Measurements from ENCODE around the gene SETD7. TPM values are rescaled to one million over a fixed set of nuclear protein-coding genes. Genes with fewer than 3 reads are reported as not detected.

Gene SETD7
- total and polyA plus RNA-seq, 2 donors (not counting 3 experiments of a cell fraction or from before 2014, with no cell fraction given): 18.8 to 39.9 TPM

GRCh38 chr4:139555705-139556070 is 331 bp downstream of the SETD7 start:
- H3K4me1 ChIP-seq (ENCODE audit: control insufficient read depth, extremely low read depth, insufficient read depth, low read length): peaks cover 24% of the 10 kb centered on the region
- peak overlapping the region; percentile 81 for H2AFZ ChIP-seq (ENCODE audit: low read depth, low read length)
- DNase-seq (ENCODE audit: low read depth, low spot score): no peak
- peaks cover 2% of the 10 kb centered on the region for H4K20me1 ChIP-seq (replicated peaks; ENCODE audit: control insufficient read depth, extremely low read depth, insufficient read depth, low read length)
- ChIA-PET CTCF (interaction anchor here (1.0 to 1.6 kb wide), 2 partner anchors 58 to 96 kb away, joined by 4 to 5 read pairs; no protein-coding TSS in a partner anchor), POLR2A (no interaction called here)
- H3K9ac ChIP-seq (replicated peaks; ENCODE audit: extremely low read depth, insufficient read depth, low read length): peak overlapping the region; percentile 96
- no peak for FAIRE-seq
- H3K4me3 ChIP-seq (replicated peaks in 1 of 3; ENCODE audit: insufficient read depth in 1 of 3, low read depth in 1 of 3, low read length in 3 of 3): peak overlapping the region; percentile 65 to 91 (median 89)
- H3K9me3 ChIP-seq (replicated peaks; ENCODE audit: control insufficient read depth, insufficient read depth, low read length): no peaks in the 10 kb centered on the region
- H3K9me1 ChIP-seq (replicated peaks; ENCODE audit: control insufficient read depth, extremely low read depth, insufficient read depth, low read length): no peaks in the 10 kb centered on the region
- peaks cover 15 to 23% of the 10 kb centered on the region in 2 experiments for H3K27me3 ChIP-seq (ENCODE audit: control insufficient read depth in 2 of 2, insufficient read depth in 2 of 2, low read length in 2 of 2)
- H3K27ac ChIP-seq (ENCODE audit: insufficient read depth, low read depth, low read length): peak overlapping the region; percentile 77
- peaks cover 39% of the 10 kb centered on the region for H3K79me2 ChIP-seq (ENCODE audit: control insufficient read depth, insufficient read depth, low read length)
- intact Hi-C loops (cut with micrococcal nuclease) (loop anchor here (1.0 to 2.0 kb wide), 5 partner anchors 95 to 379 kb away; partner anchors contain the start of genes ELF2 and NAA15), dilution Hi-C loops (cut with MboI; ENCODE audit: extremely low pct_ligation_motif_present, low sequenced_read_pairs) (no loop called here)
- H3K4me2 ChIP-seq (ENCODE audit: insufficient read depth, low read length): peak overlapping the region; percentile 81
- no TSS peak for BruUV-seq (replicated peaks)
- TF ChIP-seq POLR2A (IDR thresholded peaks at IDR 0.05; ENCODE audit: low read depth, low read length): peak; percentile 13
- no peak for TF ChIP-seq FOS (IDR thresholded peaks at IDR 0.05; ENCODE audit: borderline replicate concordance, insufficient read depth, low read length)
- no peaks in the 10 kb centered on the region for H3K36me3 ChIP-seq (ENCODE audit: control insufficient read depth in 2 of 2, extremely low read depth in 1 of 2, insufficient read depth in 2 of 2, low read length in 2 of 2)

GRCh38 chr4:139554893-139555704 is 920 bp downstream of the SETD7 start:
- Histone ChIP-seq H3K9me1 (replicated peaks; ENCODE audit: control insufficient read depth, extremely low read depth, insufficient read depth, low read length) (no peaks in the 10 kb centered on the region), H3K9me3 (replicated peaks; ENCODE audit: control insufficient read depth, insufficient read depth, low read length) (no peaks in the 10 kb centered on the region), H3K4me1 (ENCODE audit: control insufficient read depth, extremely low read depth, insufficient read depth, low read length) (peaks cover 20% of the 10 kb centered on the region), H3K79me2 (ENCODE audit: control insufficient read depth, insufficient read depth, low read length) (peaks cover 45% of the 10 kb centered on the region), H3K4me3 (replicated peaks in 1 of 3; ENCODE audit: insufficient read depth in 1 of 3, low read depth in 1 of 3, low read length in 3 of 3) (peak overlapping the region; percentile 65 to 91 (median 89)), H4K20me1 (replicated peaks; ENCODE audit: control insufficient read depth, extremely low read depth, insufficient read depth, low read length) (peaks cover 2% of the 10 kb centered on the region), H3K27ac (ENCODE audit: insufficient read depth, low read depth, low read length) (peak overlapping the region; percentile 77), H3K36me3 (ENCODE audit: control insufficient read depth in 2 of 2, extremely low read depth in 1 of 2, insufficient read depth in 2 of 2, low read length in 2 of 2) (no peaks in the 10 kb centered on the region), H3K9ac (replicated peaks; ENCODE audit: extremely low read depth, insufficient read depth, low read length) (peak overlapping the region; percentile 96), H3K27me3 (ENCODE audit: control insufficient read depth in 2 of 2, insufficient read depth in 2 of 2, low read length in 2 of 2) (peaks cover 15 to 23% of the 10 kb centered on the region in 2 experiments), H2AFZ (ENCODE audit: low read depth, low read length) (peak overlapping the region; percentile 81), H3K4me2 (ENCODE audit: insufficient read depth, low read length) (peak overlapping the region; percentile 95)
- CTCF ChIA-PET: interaction anchor here (1.3 to 2.2 kb wide), 4 partner anchors 10 to 524 kb away, joined by 3 to 7 read pairs (median 4); no protein-coding TSS in a partner anchor
- no peak for TF ChIP-seq EZH2 (IDR thresholded peaks at IDR 0.05; ENCODE audit: borderline replicate concordance, low read depth, low read length, severe bottlenecking)
- peak; percentile 78 for TF ChIP-seq POLR2A (IDR thresholded peaks at IDR 0.05; ENCODE audit: low read depth, low read length)
- TF ChIP-seq CTCF (IDR thresholded peaks at IDR 0.05; ENCODE audit: extremely low read depth in 1 of 2, insufficient read depth in 1 of 2, low read depth in 1 of 2, low read length in 2 of 2): no peak
- no peak for TF ChIP-seq FOS (IDR thresholded peaks at IDR 0.05; ENCODE audit: borderline replicate concordance, insufficient read depth, low read length)
- TF ChIP-seq POLR2AphosphoS5 (IDR thresholded peaks at IDR 0.05; ENCODE audit: insufficient read depth, low read depth, low read length): peak; percentile 86
- no peak for TF ChIP-seq JUN (IDR thresholded peaks at IDR 0.05; ENCODE audit: borderline replicate concordance, insufficient read depth, insufficient read length, low read depth)
- TF ChIP-seq MYC (IDR thresholded peaks at IDR 0.05; ENCODE audit: low read depth, low read length): peak; percentile 75
- peak; percentile 0 for TF ChIP-seq MAX (IDR thresholded peaks at IDR 0.05; ENCODE audit: insufficient read depth, insufficient read length)
- no peak for TF ChIP-seq GATA2 (IDR thresholded peaks at IDR 0.05; ENCODE audit: insufficient read depth, insufficient read length, low read depth, low read length)
- BruUV-seq (replicated peaks): TSS peak; percentile 42
- DNase-seq (ENCODE audit: low read depth, low spot score) (peak; percentile 96), FAIRE-seq (peak; percentile 83)
- dilution Hi-C loops (cut with MboI; ENCODE audit: extremely low pct_ligation_motif_present, low sequenced_read_pairs): no loop called here
- intact Hi-C loops (cut with micrococcal nuclease): loop anchor here (2.0 kb wide), 1 partner anchor 136 kb away; no protein-coding TSS in a partner anchor
- POLR2A ChIA-PET: interaction anchor here (0.7 kb wide), 1 partner anchor 56 kb away, joined by 9 read pairs; no protein-coding TSS in a partner anchor

All from endothelial cell of umbilical vein (primary cell).